Right lobe of liver (tissue), 4 donors: ENCODE measurements around the gene SMARCD1.

Experiments used
- CTCF ChIP-seq, 4 donors: fragments of 200-600 bp in 3 of 4; fragments of 450-650 bp in 1 of 4; IDR thresholded peaks; one replicate each; pipeline versions ENCODE4 v1.5.1 to v1.8.0; 2016 to 2022; ENCODE audit warnings: antibody characterized with exemption in 4 of 4, mild to moderate bottlenecking in 2 of 4
- POLR2A ChIP-seq: fragments of 450-650 bp; IDR thresholded peaks from one replicate; pipeline ENCODE4 v1.6.1; 2017; ENCODE audit warnings: antibody characterized with exemption, mild to moderate bottlenecking
- donor health status: DM: no; HTN: no; CAD: no.
- donor health status: DM: no; HTN: no; CAD: no.
- donor health status: DM: no; HTN: yes; CAD: no.

GRCh38 chr12:50040657-50041056 is 44.5 kb upstream of the SMARCD1 start:
- TF ChIP-seq CTCF (IDR thresholded peaks at IDR 0.05) (no peak), POLR2A (no peak)
